Astrocyte (in vitro differentiated cells and primary cell): ENCODE measurements around the gene ROR1. TPM values are rescaled to one million over a fixed set of nuclear protein-coding genes. Genes with fewer than 3 reads are reported as not detected.

Experiments used
- DNase-seq: peaks from one replicate; pipeline ENCODE4 v3.0.0-alpha.2; 2010; ENCODE audit warnings: low read depth
- FAIRE-seq: peaks from 2 replicates; lab custom pipeline; 2011; peaks lifted over from hg19 to GRCh38; lab: Jason Lieb, UNC
- H2AFZ ChIP-seq: 2 replicates; pipeline ENCODE4 v1.6.0; 2012; ENCODE audit warnings: low read depth, low read length, inconsistent platforms
- H3K27ac ChIP-seq: 2 replicates; pipeline ENCODE4 v1.5.1; 2011; ENCODE audit warnings: low read depth, low read length, inconsistent platforms
- H3K27me3 ChIP-seq: 2 replicates; pipeline ENCODE4 v1.6.0; 2011; ENCODE audit warnings: low read length, inconsistent platforms; ENCODE audit not compliant: insufficient read depth
- H3K36me3 ChIP-seq: 2 replicates; pipeline ENCODE4 v1.5.1; 2011; ENCODE audit warnings: low read length, inconsistent platforms; ENCODE audit not compliant: insufficient read depth
- H3K4me1 ChIP-seq: 2 replicates; pipeline ENCODE4 v1.5.1; 2011; ENCODE audit warnings: low read length, inconsistent platforms; ENCODE audit not compliant: insufficient read depth
- H3K4me2 ChIP-seq: 2 replicates; pipeline ENCODE4 v1.6.0; 2012; ENCODE audit warnings: low read length, inconsistent platforms
- H3K4me3 ChIP-seq: 2 replicates; pipeline ENCODE4 v1.5.1; 2011; ENCODE audit warnings: low read depth, mild to moderate bottlenecking, low read length, inconsistent platforms; ENCODE audit not compliant: insufficient read depth
- H3K79me2 ChIP-seq: 2 replicates; pipeline ENCODE4 v1.6.0; 2012; ENCODE audit warnings: mild to moderate bottlenecking, low read length, inconsistent platforms; ENCODE audit not compliant: insufficient read depth
- H3K9ac ChIP-seq: 2 replicates; pipeline ENCODE4 v1.6.0; 2012; ENCODE audit warnings: mild to moderate bottlenecking, low read length, inconsistent platforms
- H3K9me3 ChIP-seq: 2 replicates; pipeline ENCODE4 v1.5.1; 2012; ENCODE audit warnings: low read depth, mild to moderate bottlenecking, low read length, inconsistent platforms; ENCODE audit not compliant: insufficient read depth
- H4K20me1 ChIP-seq: 2 replicates; pipeline ENCODE4 v1.6.0; 2012; ENCODE audit warnings: low read length, inconsistent platforms; ENCODE audit not compliant: insufficient read depth
- H3K27ac Mint-ChIP-seq: one replicate; pipeline ENCODE4 v1.8.0; 2021; ENCODE audit warnings: mild to moderate bottlenecking, mixed read lengths; ENCODE audit not compliant: unreplicated experiment
- H3K27me3 Mint-ChIP-seq: one replicate; pipeline ENCODE4 v1.8.0; 2021; ENCODE audit warnings: low read depth, mixed read lengths; ENCODE audit not compliant: unreplicated experiment
- H3K36me3 Mint-ChIP-seq: one replicate; pipeline ENCODE4 v1.8.0; 2021; ENCODE audit warnings: low read depth, mixed read lengths; ENCODE audit not compliant: unreplicated experiment
- H3K4me1 Mint-ChIP-seq: one replicate; pipeline ENCODE4 v1.8.0; 2021; ENCODE audit warnings: low read depth, mixed read lengths; ENCODE audit not compliant: unreplicated experiment
- H3K4me3 Mint-ChIP-seq: one replicate; pipeline ENCODE4 v1.8.0; 2021; ENCODE audit warnings: mild to moderate bottlenecking, moderate library complexity, mixed read lengths; ENCODE audit not compliant: unreplicated experiment
- H3K9me3 Mint-ChIP-seq: one replicate; pipeline ENCODE4 v1.8.0; 2021; ENCODE audit warnings: mild to moderate bottlenecking, mixed read lengths; ENCODE audit not compliant: unreplicated experiment
- EZH2 ChIP-seq: IDR thresholded peaks from 2 replicates; pipeline ENCODE4 v1.6.1; 2012; ENCODE audit warnings: mild to moderate bottlenecking, low read length, inconsistent platforms; ENCODE audit not compliant: insufficient read depth
- total RNA-seq: library from RNA; stranded (reverse); gene quantifications from 2 replicates; pipeline ENCODE4 v1.2.1, GENCODE V29; 2021
- TF ChIP-seq, protein P1 (sequence below): IDR thresholded peaks from 2 replicates; pipeline ENCODE4 v1.5.1; 2011; ENCODE audit warnings: low read depth, mild to moderate bottlenecking, inconsistent platforms, low read length, moderate library complexity; ENCODE audit not compliant: insufficient read depth

ROR1 gene
- total RNA-seq, 1 donor from 2014 or later: 38.3 TPM

DNA sequence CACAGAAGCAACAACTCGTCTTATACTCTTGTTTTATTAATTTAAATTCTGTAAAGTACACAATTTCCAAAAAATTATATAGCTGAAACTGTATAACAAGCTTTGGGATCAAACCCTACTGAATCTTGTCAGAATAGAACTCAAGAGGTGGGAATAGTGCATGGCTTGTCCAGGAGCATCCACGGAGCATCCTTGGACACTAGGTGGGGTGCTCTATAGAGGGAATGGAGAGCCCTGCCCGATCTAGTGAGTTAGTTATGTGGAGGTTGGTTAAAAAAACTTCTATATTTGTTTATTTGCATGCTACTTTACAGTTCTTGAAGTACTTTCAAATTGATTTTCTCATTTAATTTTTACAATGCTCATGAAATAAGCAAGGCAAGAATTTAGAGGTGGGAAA is 28.3 kb downstream of the ROR1 start:
- H3K79me2 ChIP-seq: peaks cover 39% of the 10 kb centered on the region
- no peaks in the 10 kb centered on the region for H3K9me3 Mint-ChIP-seq

DNA sequence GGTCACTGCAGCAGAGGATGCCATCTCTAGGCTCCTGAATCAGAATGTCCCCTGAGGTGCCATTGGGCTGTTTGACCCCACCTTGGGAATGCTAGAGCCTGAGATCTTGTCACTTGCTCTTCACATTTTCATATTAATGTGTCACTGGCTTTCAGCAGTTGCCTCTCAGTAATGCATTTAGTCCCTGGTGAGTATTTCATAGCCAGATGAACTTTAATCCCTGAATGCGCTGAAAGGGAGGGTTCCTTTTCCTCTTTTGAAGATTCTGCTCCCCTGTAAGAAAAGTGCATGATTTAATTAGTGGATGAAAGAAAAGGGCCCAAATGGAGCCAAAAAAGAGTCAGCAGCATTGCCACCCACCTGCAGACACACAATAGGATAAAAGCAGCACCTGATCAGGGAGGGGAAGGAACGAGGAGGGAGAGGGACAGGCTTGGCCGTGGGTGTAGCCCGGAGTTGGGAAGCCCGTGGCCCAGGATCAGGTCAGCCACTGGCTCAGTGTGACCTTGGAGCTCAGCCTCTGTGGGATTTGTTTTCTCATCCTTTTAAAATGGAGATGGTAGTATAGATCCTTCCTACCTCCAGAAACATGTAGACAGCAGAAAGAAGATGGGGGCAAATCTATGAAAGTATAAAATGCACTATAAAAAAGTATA is 31.1 kb downstream of the ROR1 start:
- Histone ChIP-seq H4K20me1 (peaks cover 49% of the 10 kb centered on the region), H3K36me3 (no peaks in the 10 kb centered on the region), H3K27ac (no peak overlapping the region), H3K79me2 (peaks cover 34% of the 10 kb centered on the region), H2AFZ (no peak overlapping the region), H3K27me3 (no peaks in the 10 kb centered on the region), H3K4me2 (no peak overlapping the region), H3K9me3 (no peaks in the 10 kb centered on the region), H3K4me1 (no peaks in the 10 kb centered on the region), H3K9ac (no peak overlapping the region), H3K4me3 (no peak overlapping the region)
- Mint-ChIP-seq H3K9me3 (no peaks in the 10 kb centered on the region), H3K4me3 (no peak overlapping the region), H3K27me3 (no peaks in the 10 kb centered on the region), H3K36me3 (peaks cover 4% of the 10 kb centered on the region), H3K4me1 (peaks cover under 1% of the 10 kb centered on the region), H3K27ac (no peak overlapping the region)
- no peak for DNase-seq
- FAIRE-seq: no peak
- no peak for TF ChIP-seq EZH2
- TF ChIP-seq, protein P1, sequence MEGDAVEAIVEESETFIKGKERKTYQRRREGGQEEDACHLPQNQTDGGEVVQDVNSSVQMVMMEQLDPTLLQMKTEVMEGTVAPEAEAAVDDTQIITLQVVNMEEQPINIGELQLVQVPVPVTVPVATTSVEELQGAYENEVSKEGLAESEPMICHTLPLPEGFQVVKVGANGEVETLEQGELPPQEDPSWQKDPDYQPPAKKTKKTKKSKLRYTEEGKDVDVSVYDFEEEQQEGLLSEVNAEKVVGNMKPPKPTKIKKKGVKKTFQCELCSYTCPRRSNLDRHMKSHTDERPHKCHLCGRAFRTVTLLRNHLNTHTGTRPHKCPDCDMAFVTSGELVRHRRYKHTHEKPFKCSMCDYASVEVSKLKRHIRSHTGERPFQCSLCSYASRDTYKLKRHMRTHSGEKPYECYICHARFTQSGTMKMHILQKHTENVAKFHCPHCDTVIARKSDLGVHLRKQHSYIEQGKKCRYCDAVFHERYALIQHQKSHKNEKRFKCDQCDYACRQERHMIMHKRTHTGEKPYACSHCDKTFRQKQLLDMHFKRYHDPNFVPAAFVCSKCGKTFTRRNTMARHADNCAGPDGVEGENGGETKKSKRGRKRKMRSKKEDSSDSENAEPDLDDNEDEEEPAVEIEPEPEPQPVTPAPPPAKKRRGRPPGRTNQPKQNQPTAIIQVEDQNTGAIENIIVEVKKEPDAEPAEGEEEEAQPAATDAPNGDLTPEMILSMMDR: no peak

More for the DNA sequence above, 28.3 kb downstream of the ROR1 start:
- H3K27ac Mint-ChIP-seq: no peak overlapping the region
- H2AFZ ChIP-seq: no peak overlapping the region
- H3K4me1 ChIP-seq: peaks cover 8% of the 10 kb centered on the region
- no peak overlapping the region for H3K4me3 ChIP-seq
- peaks cover 20% of the 10 kb centered on the region for H3K4me1 Mint-ChIP-seq
- no peak overlapping the region for H3K9ac ChIP-seq
- H4K20me1 ChIP-seq: peaks cover 60% of the 10 kb centered on the region
- TF ChIP-seq, protein P1: no peak
- TF ChIP-seq EZH2: no peak
- no peak overlapping the region for H3K4me3 Mint-ChIP-seq
- no peak for DNase-seq
- no peaks in the 10 kb centered on the region for H3K9me3 ChIP-seq
- H3K4me2 ChIP-seq: no peak overlapping the region
- H3K27me3 ChIP-seq: no peaks in the 10 kb centered on the region
- no peaks in the 10 kb centered on the region for H3K36me3 ChIP-seq
- H3K36me3 Mint-ChIP-seq: no peaks in the 10 kb centered on the region
- no peak overlapping the region for H3K27ac ChIP-seq
- FAIRE-seq: no peak
- no peaks in the 10 kb centered on the region for H3K27me3 Mint-ChIP-seq

DNA sequence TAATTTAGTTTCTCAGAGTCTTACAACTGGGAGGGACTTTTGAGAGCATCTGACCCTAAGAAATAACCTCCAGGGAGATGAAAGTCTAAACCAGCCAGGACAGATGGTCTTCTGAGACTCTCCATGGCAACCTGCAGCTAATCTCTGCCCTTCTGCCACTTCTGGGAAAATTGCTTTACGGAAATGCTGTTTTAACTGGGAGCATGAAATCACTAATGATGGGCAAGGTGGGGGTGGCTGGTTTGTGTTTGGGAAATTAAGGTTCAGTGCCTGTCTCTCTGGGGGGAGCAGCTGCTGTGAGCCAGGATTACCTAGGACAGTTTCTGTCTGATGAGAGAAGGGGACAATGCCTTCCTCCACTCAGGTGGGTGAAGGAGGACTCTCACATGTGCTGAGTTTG is 33.2 kb downstream of the ROR1 start:
- H3K36me3 Mint-ChIP-seq: peaks cover 4% of the 10 kb centered on the region
- no peaks in the 10 kb centered on the region for H3K9me3 Mint-ChIP-seq
- H3K36me3 ChIP-seq: no peaks in the 10 kb centered on the region
- FAIRE-seq: no peak
- no peaks in the 10 kb centered on the region for H3K9me3 ChIP-seq
- no peaks in the 10 kb centered on the region for H3K4me1 ChIP-seq
- no peak overlapping the region for H3K4me3 Mint-ChIP-seq
- H2AFZ ChIP-seq: no peak overlapping the region
- no peak for TF ChIP-seq EZH2
- TF ChIP-seq, protein P1: no peak
- no peak overlapping the region for H3K27ac Mint-ChIP-seq
- H3K27me3 Mint-ChIP-seq: no peaks in the 10 kb centered on the region
- H3K27ac ChIP-seq: no peak overlapping the region
- H3K9ac ChIP-seq: no peak overlapping the region
- peaks cover 16% of the 10 kb centered on the region for H3K4me1 Mint-ChIP-seq
- peaks cover 54% of the 10 kb centered on the region for H4K20me1 ChIP-seq
- H3K4me3 ChIP-seq: no peak overlapping the region
- H3K27me3 ChIP-seq: no peaks in the 10 kb centered on the region
- H3K4me2 ChIP-seq: no peak overlapping the region
- H3K79me2 ChIP-seq: peaks cover 36% of the 10 kb centered on the region
- no peak for DNase-seq
